ENCODE data around the gene VASH1.
A peak's percentile ranks its signal among the peaks of the same experiment; 100 is the strongest.

VASH1 gene

GRCh38 chr14:76812422-76813383 lies 51.4 kb downstream of the VASH1 start, which contains the start of gene ANGEL1:
Gene ANGEL1 (minus strand): TSS chr14:76812882. CDS start chr14:76812827, 55 bp downstream.
- in situ Hi-C loops (cut with HindIII; ENCODE audit: low pct_ligation_motif_present, low pct_unique_long_range_greater_than_20kb, low sequenced_read_pairs) = no loop called here
- DNase-seq = peak; percentile 90

- in situ Hi-C loops (cut with HindIII; ENCODE audit: low pct_ligation_motif_present, low pct_unique_long_range_greater_than_20kb, low sequenced_read_pairs) = no loop called here
Measured at GRCh38 chr14:76814726-76815645, 53.7 kb downstream of the VASH1 start.

GRCh38 chr14:76820700-76821099 lies 59.4 kb downstream of the VASH1 start:
- DNase-seq = no peak
- in situ Hi-C loops (cut with HindIII; ENCODE audit: low pct_ligation_motif_present, low pct_unique_long_range_greater_than_20kb, low sequenced_read_pairs) = no loop called here

More at GRCh38 chr14:76814726-76815645, 53.7 kb downstream of the VASH1 start:
- DNase-seq = no peak

- in situ Hi-C loops (cut with HindIII; ENCODE audit: low pct_ligation_motif_present, low pct_unique_long_range_greater_than_20kb, low sequenced_read_pairs) = no loop called here
- DNase-seq = no peak
Measured at GRCh38 chr14:76826122-76826521, 64.9 kb downstream of the VASH1 start, which contains the start of gene LRRC74A. Gene LRRC74A (plus strand): TSS chr14:76826408. CDS start chr14:76826698, 290 bp downstream.

- in situ Hi-C loops (cut with HindIII; ENCODE audit: low pct_ligation_motif_present, low pct_unique_long_range_greater_than_20kb, low sequenced_read_pairs) = no loop called here
- no peak for DNase-seq
Measured at GRCh38 chr14:76827696-76828296, 66.5 kb downstream of the VASH1 start.

- DNase-seq = no peak
- in situ Hi-C loops (cut with HindIII; ENCODE audit: low pct_ligation_motif_present, low pct_unique_long_range_greater_than_20kb, low sequenced_read_pairs) = no loop called here
Measured at GRCh38 chr14:76828339-76829012, 67.2 kb downstream of the VASH1 start.

- in situ Hi-C loops (cut with HindIII; ENCODE audit: low pct_ligation_motif_present, low pct_unique_long_range_greater_than_20kb, low sequenced_read_pairs) = no loop called here
- no peak for DNase-seq
Measured at GRCh38 chr14:76829013-76829365, 67.7 kb downstream of the VASH1 start.

GRCh38 chr14:76829650-76830421 lies 68.6 kb downstream of the VASH1 start:
- in situ Hi-C loops (cut with HindIII; ENCODE audit: low pct_ligation_motif_present, low pct_unique_long_range_greater_than_20kb, low sequenced_read_pairs) = no loop called here
- DNase-seq = no peak

GRCh38 chr14:76830556-76830955 lies 69.3 kb downstream of the VASH1 start:
- no peak for DNase-seq
- in situ Hi-C loops (cut with HindIII; ENCODE audit: low pct_ligation_motif_present, low pct_unique_long_range_greater_than_20kb, low sequenced_read_pairs) = no loop called here

GRCh38 chr14:76832503-76832988 lies 71.3 kb downstream of the VASH1 start:
- DNase-seq = no peak

More at GRCh38 chr14:76832503-76832988, 71.3 kb downstream of the VASH1 start:
- in situ Hi-C loops (cut with HindIII; ENCODE audit: low pct_ligation_motif_present, low pct_unique_long_range_greater_than_20kb, low sequenced_read_pairs) = no loop called here
